H1 (cell line): ENCODE data around the gene LRRN1. TPM values are rescaled to one million over a fixed set of nuclear protein-coding genes. Genes with fewer than 3 reads are reported as not detected.

ENCODE experiments used
- CTCF ChIA-PET: fragments of 300-600 bp; sonication (Branson Sonifier 250); formaldehyde crosslinking; loops from one replicate; lab custom pipeline; 2021; ENCODE audit not compliant: partially characterized antibody; lab: Charles Lee
- POLR2A ChIA-PET: fragments of 300-600 bp; sonication (Branson Sonifier 250); formaldehyde crosslinking; loops from one replicate; lab custom pipeline; 2021; ENCODE audit warnings: inconsistent platforms; ENCODE audit not compliant: partially characterized antibody; lab: Charles Lee
- DNase-seq, 2 experiments: peaks; one replicate each; pipeline versions ENCODE4 v3.0.0 to v3.0.0-alpha.2; 2010 to 2022; ENCODE audit warnings: low spot score in 2 of 2, low read depth in 1 of 2, mixed read lengths in 1 of 2
- FAIRE-seq: peaks from 2 replicates; lab custom pipeline; 2011; peaks lifted over from hg19 to GRCh38; lab: Jason Lieb, UNC
- H2AFZ ChIP-seq: 2 replicates; pipeline ENCODE4 v1.8.1; 2012; ENCODE audit warnings: low read length, inconsistent platforms
- H2AK5ac ChIP-seq: 2 replicates; pipeline ENCODE4 v1.6.1; 2013; ENCODE audit warnings: low read depth, low read length
- H2BK120ac ChIP-seq: replicated peaks from 2 replicates; pipeline ENCODE3; 2013; ENCODE audit warnings: low read depth, low read length, inconsistent platforms
- H2BK12ac ChIP-seq: 2 replicates; pipeline ENCODE4 v1.6.1; 2013; ENCODE audit warnings: low read depth, low read length
- H2BK15ac ChIP-seq: 2 replicates; pipeline ENCODE4 v1.6.1; 2013; ENCODE audit warnings: low read length
- H2BK20ac ChIP-seq: 2 replicates; pipeline ENCODE4 v1.6.1; 2013; ENCODE audit warnings: low read length
- H2BK5ac ChIP-seq: 2 replicates; pipeline ENCODE4 v1.6.1; 2013; ENCODE audit warnings: low read depth, low read length
- H3K14ac ChIP-seq: 2 replicates; pipeline ENCODE4 v1.6.1; 2013; ENCODE audit warnings: inconsistent platforms; ENCODE audit not compliant: insufficient read length
- H3K18ac ChIP-seq: 2 replicates; pipeline ENCODE4 v1.6.1; 2013; ENCODE audit warnings: low read length; ENCODE audit errors: extremely low read depth
- H3K23ac ChIP-seq: 2 replicates; pipeline ENCODE4 v1.6.1; 2013; ENCODE audit warnings: inconsistent platforms; ENCODE audit not compliant: insufficient read length
- H3K23me2 ChIP-seq: 2 replicates; pipeline ENCODE4 v1.6.1; 2013; ENCODE audit warnings: low read depth, low read length
- H3K27ac ChIP-seq: 2 replicates; pipeline ENCODE4 v1.6.1; 2011; ENCODE audit warnings: low read depth, low read length, inconsistent platforms
- H3K27me3 ChIP-seq, 4 experiments: replicated peaks in 1 of 4; 1 replicate in 1 of 4; 2 replicates in 3 of 4; pipeline versions ENCODE4 v1.6.1 to v1.8.1; 2011 to 2013; ENCODE audit warnings: low read length in 3 of 4, mild to moderate bottlenecking in 3 of 4, inconsistent platforms in 2 of 4, mixed read lengths in 2 of 4, moderate library complexity in 1 of 4; ENCODE audit not compliant: control insufficient read depth in 3 of 4, insufficient read depth in 3 of 4; ENCODE audit errors: extremely low read depth in 1 of 4
- H3K36me3 ChIP-seq, 4 experiments: 2 replicates each; pipeline versions ENCODE4 v1.6.1 to v1.8.1; 2011 to 2013; ENCODE audit warnings: mild to moderate bottlenecking in 4 of 4, low read length in 3 of 4, moderate library complexity in 2 of 4, control low read depth in 1 of 4, inconsistent platforms in 1 of 4; ENCODE audit not compliant: insufficient read depth in 4 of 4, control insufficient read depth in 2 of 4
- H3K4ac ChIP-seq: replicated peaks from 2 replicates; pipeline ENCODE3; 2013; ENCODE audit warnings: low read length, low read depth, mixed read lengths, inconsistent platforms; ENCODE audit not compliant: insufficient read length
- H3K4me1 ChIP-seq, 4 experiments: replicated peaks in 1 of 4; 1 replicate in 1 of 4; 2 replicates in 3 of 4; pipeline versions ENCODE4 v1.6.1 to v1.8.1; 2011 to 2013; ENCODE audit warnings: low read length in 3 of 4, inconsistent platforms in 2 of 4, mixed read lengths in 1 of 4; ENCODE audit not compliant: insufficient read depth in 4 of 4, control insufficient read depth in 3 of 4
- H3K4me2 ChIP-seq, 2 experiments: 2 replicates each; pipeline versions ENCODE4 v1.6.1 to v1.8.1; 2011 to 2013; ENCODE audit warnings: low read depth in 2 of 2, low read length in 2 of 2, control low read depth in 1 of 2, inconsistent platforms in 1 of 2, mild to moderate bottlenecking in 1 of 2; ENCODE audit not compliant: insufficient read depth in 1 of 2
- H3K4me3 ChIP-seq, 4 experiments: fragments of 200-600, 300-600 bp in 1 of 4; sonication (generic), shearing (Covaris generic), sonication (Bioruptor Twin) in 1 of 4; 2 replicates each; pipeline versions ENCODE4 v1.5.1 to v1.8.1; 2011 to 2016; ENCODE audit warnings: low read length in 4 of 4, low read depth in 3 of 4, control low read depth in 2 of 4, inconsistent platforms in 2 of 4, mild to moderate bottlenecking in 2 of 4, mixed read lengths in 1 of 4, moderate library complexity in 1 of 4; ENCODE audit not compliant: insufficient read depth in 2 of 4; ENCODE audit errors: extremely low read depth in 1 of 4
- H3K56ac ChIP-seq: replicated peaks from 2 replicates; pipeline ENCODE3; 2013; ENCODE audit warnings: low read depth, mild to moderate bottlenecking, mixed read lengths, low read length, inconsistent platforms; ENCODE audit not compliant: insufficient read length
- H3K79me1 ChIP-seq: 2 replicates; pipeline ENCODE4 v1.6.1; 2013; ENCODE audit warnings: low read depth, low read length, control low read depth
- H3K79me2 ChIP-seq, 2 experiments: 2 replicates each; pipeline versions ENCODE4 v1.6.1 to v1.8.1; 2012 to 2013; ENCODE audit warnings: low read length in 2 of 2, mild to moderate bottlenecking in 2 of 2, inconsistent platforms in 1 of 2; ENCODE audit not compliant: insufficient read depth in 2 of 2, control insufficient read depth in 1 of 2
- H3K9ac ChIP-seq, 4 experiments: replicated peaks in 1 of 4; 1 replicate in 1 of 4; 2 replicates in 3 of 4; pipeline versions ENCODE4 v1.6.1 to v1.8.1; 2011 to 2013; ENCODE audit warnings: low read depth in 3 of 4, low read length in 3 of 4, control low read depth in 2 of 4, mild to moderate bottlenecking in 2 of 4, moderate library complexity in 2 of 4, inconsistent platforms in 1 of 4; ENCODE audit errors: extremely low read depth in 1 of 4
- H3K9me3 ChIP-seq, 2 experiments: 2 replicates each; pipeline versions ENCODE4 v1.6.1 to v1.8.1; 2012 to 2013; ENCODE audit warnings: mild to moderate bottlenecking in 2 of 2, moderate library complexity in 2 of 2, control low read depth in 1 of 2, inconsistent platforms in 1 of 2, low read depth in 1 of 2, low read length in 1 of 2, mixed read lengths in 1 of 2; ENCODE audit not compliant: insufficient read depth in 2 of 2
- H4K20me1 ChIP-seq, 2 experiments: replicated peaks in 1 of 2; 2 replicates each; pipeline versions ENCODE3 to v1.8.1; 2011 to 2013; ENCODE audit warnings: inconsistent platforms in 2 of 2, low read length in 2 of 2, mild to moderate bottlenecking in 1 of 2; ENCODE audit not compliant: insufficient read depth in 2 of 2, control insufficient read depth in 1 of 2
- H4K5ac ChIP-seq: 2 replicates; pipeline ENCODE4 v1.6.1; 2013; ENCODE audit warnings: low read length, low read depth, mixed read lengths, inconsistent platforms; ENCODE audit not compliant: insufficient read length
- H4K8ac ChIP-seq: 2 replicates; pipeline ENCODE4 v1.8.0; 2013; ENCODE audit warnings: mild to moderate bottlenecking, moderate library complexity, low read length, inconsistent platforms; ENCODE audit not compliant: insufficient read depth; ENCODE audit errors: extremely low read depth
- H4K91ac ChIP-seq: replicated peaks from 2 replicates; pipeline ENCODE3; 2013; ENCODE audit warnings: low read length, mixed read lengths, inconsistent platforms; ENCODE audit not compliant: insufficient read length
- BRCA1 ChIP-seq: IDR thresholded peaks from 2 replicates; pipeline ENCODE4 v1.6.1; 2012; ENCODE audit warnings: low read depth, low read length, improper control_type of control experiment
- CTBP2 ChIP-seq: IDR thresholded peaks from 2 replicates; pipeline ENCODE4 v1.7.0; 2011; ENCODE audit warnings: borderline replicate concordance, mild to moderate bottlenecking, moderate library complexity, mixed read lengths, low read length; ENCODE audit not compliant: insufficient read depth, insufficient read length
- CTCF ChIP-seq, 3 experiments: IDR thresholded peaks; 1 replicate in 2 of 3; 2 replicates in 1 of 3; pipeline versions ENCODE4 v1.5.1 to v1.6.1; 2011; ENCODE audit warnings: low read length in 3 of 3, mild to moderate bottlenecking in 3 of 3, inconsistent platforms in 2 of 3, low read depth in 1 of 3, moderate library complexity in 1 of 3; ENCODE audit not compliant: insufficient read depth in 1 of 3; ENCODE audit errors: control extremely low read depth in 1 of 3
- GABPA ChIP-seq: IDR thresholded peaks from 2 replicates; pipeline ENCODE4 v1.6.1; 2011; ENCODE audit warnings: mild to moderate bottlenecking, low read length, moderate library complexity, borderline replicate concordance; ENCODE audit not compliant: insufficient read depth
- JUND ChIP-seq: IDR thresholded peaks from 2 replicates; pipeline ENCODE4 v1.6.1; 2011; ENCODE audit warnings: mild to moderate bottlenecking, improper control_type of control experiment, low read length
- PHF8 ChIP-seq: fragments of 200-600 bp; sonication (generic); conservative IDR thresholded peaks from 2 replicates; pipeline ENCODE4 v1.7.1; 2012; ENCODE audit warnings: low read depth, mild to moderate bottlenecking, inconsistent platforms, low read length, moderate library complexity
- RFX5 ChIP-seq: IDR thresholded peaks from 2 replicates; pipeline ENCODE4 v1.6.1; 2011; ENCODE audit warnings: low read depth, low read length, improper control_type of control experiment, borderline replicate concordance
- SUZ12 ChIP-seq: fragments of 200-600 bp; sonication (generic); IDR thresholded peaks from 2 replicates; pipeline ENCODE4 v1.6.1; 2012; ENCODE audit warnings: mild to moderate bottlenecking, inconsistent platforms, low read length, moderate library complexity, mixed read lengths
- TBP ChIP-seq: IDR thresholded peaks from 2 replicates; pipeline ENCODE4 v1.6.1; 2011; ENCODE audit warnings: low read depth, low read length, improper control_type of control experiment
- WGBS, 2 experiments: shearing (Covaris generic) in 1 of 2; methylation state at CpG; one replicate each; pipeline versions ENCODE4 v1.1.6 to v1.1.7; 2013 to 2015; ENCODE audit warnings: low lambda C conversion rate in 2 of 2, mixed read lengths in 2 of 2, inconsistent platforms in 1 of 2, low coverage in 1 of 2, missing lambda C conversion rate in 1 of 2; ENCODE audit not compliant: insufficient replicate concordance in 2 of 2, insufficient coverage in 1 of 2, insufficient read length in 1 of 2; ENCODE audit errors: extremely low coverage in 1 of 2, missing lambda C conversion rate in 1 of 2; 5-methylcytosine and 5-hydroxymethylcytosine counted together
- polyA plus RNA-seq, 7 experiments: library from polyadenylated mRNA; depleted of rRNA in 3 of 7; stranded (reverse) in 5 of 7; unstranded in 2 of 7; fragments of >200 nt in 5 of 7; fragments of 200-250 nt in 2 of 7; gene quantifications; 1 replicate in 5 of 7; 2 replicates in 1 of 7; 4 replicates in 1 of 7; pipeline versions ENCODE4 v1.2.1 to v1.2.3, GENCODE V29; 2011 to 2013; ENCODE audit warnings: missing spikeins in 2 of 7, mixed read lengths in 2 of 7
- total RNA-seq: library from RNA; stranded (reverse); fragmentation: NEBNext Ultra II Directional; extraction: Animal tissue kit (Norgen Biotek cat#: 25700); gene quantifications from 2 replicates; pipeline ENCODE4 v1.2.1, GENCODE V29; 2021
- TF ChIP-seq, protein P1 (sequence below): IDR thresholded peaks from 2 replicates; pipeline ENCODE4 v1.6.1; 2011; ENCODE audit warnings: low read length, improper control_type of control experiment

Gene LRRN1
- total and polyA plus RNA-seq, 2 of the 8 experiments (the other 6 are each of a cell fraction or from before 2014, with no cell fraction given), result 159 to 199 TPM

GRCh38 chr3:3783210-3783609 is 16.0 kb upstream of the LRRN1 start:
- Histone ChIP-seq H3K18ac (no peak overlapping the region), H3K9me3 (no peaks in the 10 kb centered on the region), H2BK120ac (no peak overlapping the region), H3K79me1 (no peaks in the 10 kb centered on the region), H3K27me3 (no peaks in the 10 kb centered on the region), H3K27ac (no peak overlapping the region), H3K4me1 (no peaks in the 10 kb centered on the region), H3K4me2 (no peak overlapping the region), H3K23ac (no peak overlapping the region), H2BK12ac (no peak overlapping the region), H2BK5ac (no peak overlapping the region), H3K79me2 (no peaks in the 10 kb centered on the region), H2BK20ac (no peak overlapping the region), H3K36me3 (no peaks in the 10 kb centered on the region), H2AK5ac (no peak overlapping the region), H3K4ac (no peak overlapping the region), H4K5ac (no peak overlapping the region), H4K20me1 (no peaks in the 10 kb centered on the region), H3K14ac (no peak overlapping the region), H3K56ac (no peak overlapping the region), H4K91ac (no peak overlapping the region), H4K8ac (no peak overlapping the region), H3K4me3 (no peak overlapping the region), H3K9ac (no peak overlapping the region), H2BK15ac (no peak overlapping the region), H2AFZ (no peak overlapping the region), H3K23me2 (no peaks in the 10 kb centered on the region)
- 90% methylated on average over 4 of the region's 4 CpGs; no CpG with 5 or more reads in 1 of the 2 experiments for WGBS, 2 experiments
- CTCF ChIA-PET, result interaction anchor here (0.6 to 1.0 kb wide), 2 partner anchors 13 to 137 kb away, joined by 3 read pairs; no protein-coding TSS in a partner anchor
- POLR2A ChIA-PET, result interaction anchor here (2.0 kb wide), 1 partner anchor 17 kb away, joined by 13 read pairs; the partner anchor contains the start of gene LRRN1
- FAIRE-seq (no peak), DNase-seq (no peak)
- no peak for TF ChIP-seq CTCF (IDR thresholded peaks at IDR 0.05; ENCODE audit: control extremely low read depth in 1 of 3, insufficient read depth in 1 of 3, low read depth in 1 of 3, low read length in 3 of 3)
- TF ChIP-seq BRCA1, result no peak
- no peak for TF ChIP-seq PHF8
- TF ChIP-seq RFX5, result no peak
- TF ChIP-seq, protein P1, sequence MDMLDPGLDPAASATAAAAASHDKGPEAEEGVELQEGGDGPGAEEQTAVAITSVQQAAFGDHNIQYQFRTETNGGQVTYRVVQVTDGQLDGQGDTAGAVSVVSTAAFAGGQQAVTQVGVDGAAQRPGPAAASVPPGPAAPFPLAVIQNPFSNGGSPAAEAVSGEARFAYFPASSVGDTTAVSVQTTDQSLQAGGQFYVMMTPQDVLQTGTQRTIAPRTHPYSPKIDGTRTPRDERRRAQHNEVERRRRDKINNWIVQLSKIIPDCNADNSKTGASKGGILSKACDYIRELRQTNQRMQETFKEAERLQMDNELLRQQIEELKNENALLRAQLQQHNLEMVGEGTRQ, result no peak
- no peak for TF ChIP-seq SUZ12
- no peak for TF ChIP-seq GABPA
- no peak for TF ChIP-seq CTBP2
- TF ChIP-seq JUND, result no peak
- no peak for TF ChIP-seq TBP
